Measurements from ENCODE around the gene TUBG2.

Gene TUBG2

DNA sequence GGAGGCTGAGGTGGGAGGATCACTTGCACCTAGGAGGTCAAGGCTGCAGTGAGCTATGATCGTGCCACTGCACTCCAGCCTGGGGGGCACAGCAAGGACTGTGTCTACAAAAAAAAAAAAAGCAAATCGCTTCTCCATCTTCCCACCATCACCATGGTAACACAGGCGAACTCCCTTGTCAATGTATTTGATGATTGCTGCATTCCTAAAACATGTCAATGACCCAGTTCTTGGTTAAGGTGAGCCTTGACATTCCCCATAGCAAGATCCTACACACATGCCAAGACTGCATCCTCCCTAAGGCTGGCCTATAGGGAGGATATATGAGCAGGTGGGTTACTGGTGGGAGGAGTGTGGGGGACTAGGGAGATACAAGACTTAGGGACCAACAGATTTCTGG, 35.4 kb downstream of the TUBG2 start:
- TF ChIP-seq EZH2 (IDR thresholded peaks at IDR 0.05; ENCODE audit: borderline replicate concordance, low read depth, low read length, severe bottlenecking), result no peak
- no peak for TF ChIP-seq CTCF (IDR thresholded peaks at IDR 0.05; ENCODE audit: borderline replicate concordance, extremely low read depth, low read length, poor library complexity, severe bottlenecking)
- H3K27ac ChIP-seq (ENCODE audit: low read length), result no peak overlapping the region
- no peak overlapping the region for H2AFZ ChIP-seq (ENCODE audit: low read depth, low read length)
- H3K9ac ChIP-seq (ENCODE audit: low read depth, low read length), result no peak overlapping the region
- no peak for ATAC-seq (ENCODE audit: insufficient read depth, low read depth)
- no peaks in the 10 kb centered on the region for H4K20me1 ChIP-seq (ENCODE audit: insufficient read depth, low read length)
- no peaks in the 10 kb centered on the region for H3K27me3 ChIP-seq (ENCODE audit: insufficient read depth, low read length, poor library complexity)
- H3K4me2 ChIP-seq (ENCODE audit: insufficient read depth, low read length), result no peak overlapping the region
- no peak overlapping the region for H3K4me3 ChIP-seq (ENCODE audit: low read depth in 1 of 2, low read length in 2 of 2)
- no peaks in the 10 kb centered on the region for H3K79me2 ChIP-seq (ENCODE audit: insufficient read depth, low read length)
- H3K4me1 ChIP-seq (ENCODE audit: insufficient read depth, low read length), result no peaks in the 10 kb centered on the region
- no peaks in the 10 kb centered on the region for H3K9me3 ChIP-seq (ENCODE audit: insufficient read depth, low read length, severe bottlenecking)
- H3K36me3 ChIP-seq (ENCODE audit: insufficient read depth, low read length), result peaks cover 23% of the 10 kb centered on the region
- DNase-seq, result no peak

DNA sequence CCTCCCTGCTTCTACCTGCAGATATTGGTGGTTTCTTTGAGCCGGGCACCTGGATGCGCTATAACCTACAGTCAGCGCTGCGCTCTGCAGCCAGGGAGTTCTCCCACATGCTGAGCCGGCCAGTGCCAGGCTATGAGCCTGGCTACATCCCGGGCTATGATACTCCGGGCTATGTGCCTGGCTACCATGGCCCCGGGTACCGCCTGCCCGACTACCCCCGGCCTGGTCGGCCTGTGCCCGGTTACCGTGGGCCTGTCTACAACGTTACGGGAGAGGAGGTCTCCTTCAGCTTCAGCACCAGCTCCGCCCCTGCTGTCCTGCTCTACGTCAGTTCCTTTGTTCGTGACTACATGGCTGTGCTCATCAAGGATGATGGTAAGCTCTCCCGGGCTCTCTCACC, 36.4 kb downstream of the TUBG2 start:
- H3K27ac ChIP-seq (ENCODE audit: low read length), result no peak overlapping the region
- no peak overlapping the region for H3K9ac ChIP-seq (ENCODE audit: low read depth, low read length)
- H3K4me2 ChIP-seq (ENCODE audit: insufficient read depth, low read length), result no peak overlapping the region
- H4K20me1 ChIP-seq (ENCODE audit: insufficient read depth, low read length), result no peaks in the 10 kb centered on the region
- no peaks in the 10 kb centered on the region for H3K27me3 ChIP-seq (ENCODE audit: insufficient read depth, low read length, poor library complexity)
- H3K4me3 ChIP-seq (ENCODE audit: low read depth in 1 of 2, low read length in 2 of 2), result no peak overlapping the region
- DNase-seq (no peak), ATAC-seq (ENCODE audit: insufficient read depth, low read depth) (no peak)
- TF ChIP-seq EZH2 (IDR thresholded peaks at IDR 0.05; ENCODE audit: borderline replicate concordance, low read depth, low read length, severe bottlenecking), result no peak
- no peaks in the 10 kb centered on the region for H3K4me1 ChIP-seq (ENCODE audit: insufficient read depth, low read length)
- peaks cover 29% of the 10 kb centered on the region for H3K36me3 ChIP-seq (ENCODE audit: insufficient read depth, low read length)
- no peak overlapping the region for H2AFZ ChIP-seq (ENCODE audit: low read depth, low read length)
- no peaks in the 10 kb centered on the region for H3K79me2 ChIP-seq (ENCODE audit: insufficient read depth, low read length)
- no peaks in the 10 kb centered on the region for H3K9me3 ChIP-seq (ENCODE audit: insufficient read depth, low read length, severe bottlenecking)

DNA sequence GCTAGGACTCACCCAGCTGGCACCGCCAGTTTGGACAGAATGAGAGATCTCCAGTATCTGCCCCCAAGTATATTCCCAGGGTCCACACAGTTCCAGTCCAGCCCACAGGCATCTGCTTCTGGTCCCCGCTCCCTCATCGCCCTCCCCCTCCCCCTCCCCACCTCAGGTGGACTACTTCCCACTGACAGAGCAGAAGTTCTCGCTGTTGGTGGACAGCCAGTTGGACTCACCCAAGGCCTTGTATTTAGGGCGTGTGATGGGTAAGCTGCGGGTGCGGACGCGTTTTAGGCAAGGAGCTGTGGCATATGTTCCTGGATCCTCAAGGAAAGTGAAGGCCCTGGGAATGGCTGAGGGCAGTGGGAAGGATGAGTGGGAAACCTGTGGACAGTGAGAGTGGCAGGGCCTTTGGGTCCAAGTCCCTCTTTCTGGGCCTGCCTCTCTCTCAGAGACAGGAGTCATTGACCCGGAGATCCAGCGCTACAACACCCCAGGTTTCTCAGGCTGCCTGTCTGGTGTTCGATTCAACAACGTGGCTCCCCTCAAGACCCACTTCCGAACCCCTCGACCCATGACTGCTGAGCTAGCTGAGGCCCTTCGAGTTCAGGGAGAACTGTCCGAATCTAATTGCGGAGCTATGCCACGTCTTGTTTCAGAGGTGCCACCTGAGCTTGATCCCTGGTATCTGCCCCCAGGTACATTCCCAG, 38.2 kb downstream of the TUBG2 start:
- TF ChIP-seq EZH2 (IDR thresholded peaks at IDR 0.05; ENCODE audit: borderline replicate concordance, low read depth, low read length, severe bottlenecking) (no peak), CTCF (IDR thresholded peaks at IDR 0.05; ENCODE audit: borderline replicate concordance, extremely low read depth, low read length, poor library complexity, severe bottlenecking) (no peak)
- Histone ChIP-seq H3K36me3 (ENCODE audit: insufficient read depth, low read length) (peaks cover 47% of the 10 kb centered on the region), H3K27me3 (ENCODE audit: insufficient read depth, low read length, poor library complexity) (no peaks in the 10 kb centered on the region), H2AFZ (ENCODE audit: low read depth, low read length) (no peak overlapping the region), H3K9me3 (ENCODE audit: insufficient read depth, low read length, severe bottlenecking) (no peaks in the 10 kb centered on the region), H3K4me2 (ENCODE audit: insufficient read depth, low read length) (no peak overlapping the region), H4K20me1 (ENCODE audit: insufficient read depth, low read length) (no peaks in the 10 kb centered on the region), H3K4me1 (ENCODE audit: insufficient read depth, low read length) (no peaks in the 10 kb centered on the region), H3K9ac (ENCODE audit: low read depth, low read length) (no peak overlapping the region), H3K4me3 (ENCODE audit: low read depth in 1 of 2, low read length in 2 of 2) (no peak overlapping the region), H3K79me2 (ENCODE audit: insufficient read depth, low read length) (no peaks in the 10 kb centered on the region), H3K27ac (ENCODE audit: low read length) (no peak overlapping the region)
- DNase-seq (no peak), ATAC-seq (ENCODE audit: insufficient read depth, low read depth) (no peak)

- no peak for TF ChIP-seq CTCF (IDR thresholded peaks at IDR 0.05; ENCODE audit: borderline replicate concordance, extremely low read depth, low read length, poor library complexity, severe bottlenecking)
- no peak for TF ChIP-seq EZH2 (IDR thresholded peaks at IDR 0.05; ENCODE audit: borderline replicate concordance, low read depth, low read length, severe bottlenecking)
- Histone ChIP-seq H3K9me3 (ENCODE audit: insufficient read depth, low read length, severe bottlenecking) (no peaks in the 10 kb centered on the region), H2AFZ (ENCODE audit: low read depth, low read length) (no peak overlapping the region), H3K27ac (ENCODE audit: low read length) (no peak overlapping the region), H3K4me3 (ENCODE audit: low read depth in 1 of 2, low read length in 2 of 2) (no peak overlapping the region), H3K9ac (ENCODE audit: low read depth, low read length) (no peak overlapping the region), H3K4me1 (ENCODE audit: insufficient read depth, low read length) (no peaks in the 10 kb centered on the region), H4K20me1 (ENCODE audit: insufficient read depth, low read length) (no peaks in the 10 kb centered on the region), H3K79me2 (ENCODE audit: insufficient read depth, low read length) (no peaks in the 10 kb centered on the region), H3K4me2 (ENCODE audit: insufficient read depth, low read length) (no peak overlapping the region), H3K36me3 (ENCODE audit: insufficient read depth, low read length) (peaks cover 60% of the 10 kb centered on the region), H3K27me3 (ENCODE audit: insufficient read depth, low read length, poor library complexity) (no peaks in the 10 kb centered on the region)
- no peak for DNase-seq
- ATAC-seq (ENCODE audit: insufficient read depth, low read depth), result no peak
These were observed 39.8 kb downstream of the TUBG2 start for GRCh38 chr17:42698736-42699414.

All from DND-41 (cell line).